ENCODE results near the gene MMD2.
"Not testable (repeated sequence)": the region's sequence is repeated elsewhere in the genome, so short reads cannot be mapped to it uniquely, and the experiment has no call there.

Gene MMD2, protein sequence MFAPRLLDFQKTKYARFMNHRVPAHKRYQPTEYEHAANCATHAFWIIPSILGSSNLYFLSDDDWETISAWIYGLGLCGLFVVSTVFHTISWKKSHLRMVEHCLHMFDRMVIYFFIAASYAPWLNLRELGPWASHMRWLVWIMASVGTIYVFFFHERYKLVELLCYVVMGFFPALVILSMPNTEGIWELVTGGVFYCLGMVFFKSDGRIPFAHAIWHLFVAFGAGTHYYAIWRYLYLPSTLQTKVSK

DNA sequence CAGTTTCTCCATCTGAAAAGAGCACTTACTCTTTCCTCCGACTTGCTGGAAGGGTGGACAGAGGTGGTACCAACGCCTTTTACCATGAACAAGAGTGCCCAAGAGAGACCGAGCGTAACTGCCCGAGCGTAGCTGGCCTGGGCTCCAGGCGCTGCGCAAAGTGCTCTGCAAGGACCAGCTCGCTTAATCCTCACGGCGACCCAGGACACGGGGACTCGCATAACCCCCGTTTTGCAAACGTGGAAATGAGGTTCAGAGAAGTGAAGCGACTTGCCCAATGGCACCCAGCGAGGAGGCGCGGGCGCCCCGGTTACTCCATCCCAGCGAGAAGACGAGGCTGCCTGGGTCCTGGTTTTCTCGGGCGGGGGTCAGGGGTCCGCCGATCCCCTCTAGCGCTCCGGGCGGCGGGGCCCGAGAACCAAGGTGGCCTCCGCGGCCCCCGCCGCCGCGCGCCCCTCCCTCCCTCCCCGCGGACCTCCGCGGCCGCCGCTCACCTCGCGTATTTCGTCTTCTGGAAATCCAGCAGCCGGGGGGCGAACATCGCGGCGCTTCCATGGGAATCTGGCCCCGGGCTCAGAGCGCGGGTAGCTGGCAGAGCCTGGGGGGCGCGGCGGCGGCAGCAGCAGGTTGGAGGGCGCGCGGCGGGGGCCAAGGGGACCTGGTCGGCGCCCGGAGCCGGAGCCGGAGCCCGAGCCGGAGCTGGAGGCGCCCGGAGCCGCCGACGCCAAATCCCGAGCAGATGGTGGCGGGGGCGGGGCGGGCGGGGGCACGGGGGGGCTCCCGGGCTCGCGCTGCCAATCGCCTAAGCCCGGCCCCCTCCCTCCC is at the start of gene MMD2:
Gene MMD2, minus strand, starts transcription at position 711 of the 825 bp plus-strand sequence. Its CDS starts 170 bp downstream, at position 541.
- DNase-seq, result no peak

DNA sequence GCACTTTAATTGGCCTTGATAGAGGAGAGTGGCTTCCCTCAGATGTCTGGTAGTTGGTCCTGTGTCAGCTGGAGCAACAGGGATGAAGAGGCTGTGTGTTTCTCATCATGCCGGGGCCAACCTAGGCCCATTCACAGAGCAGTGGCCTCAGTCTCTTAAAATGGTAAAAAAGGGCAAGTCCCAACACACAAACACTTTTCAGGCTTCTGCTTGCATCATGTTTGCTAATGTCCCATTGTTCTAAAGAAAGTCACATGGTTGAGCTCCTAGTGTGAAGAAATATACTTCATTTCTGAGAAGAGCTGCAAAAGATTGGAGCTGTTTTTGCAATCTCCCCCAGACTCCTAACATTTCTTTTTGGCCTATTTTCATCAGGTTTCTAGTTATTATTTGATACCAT is 46.1 kb upstream of the MMD2 start:
- DNase-seq, result no peak

DNA sequence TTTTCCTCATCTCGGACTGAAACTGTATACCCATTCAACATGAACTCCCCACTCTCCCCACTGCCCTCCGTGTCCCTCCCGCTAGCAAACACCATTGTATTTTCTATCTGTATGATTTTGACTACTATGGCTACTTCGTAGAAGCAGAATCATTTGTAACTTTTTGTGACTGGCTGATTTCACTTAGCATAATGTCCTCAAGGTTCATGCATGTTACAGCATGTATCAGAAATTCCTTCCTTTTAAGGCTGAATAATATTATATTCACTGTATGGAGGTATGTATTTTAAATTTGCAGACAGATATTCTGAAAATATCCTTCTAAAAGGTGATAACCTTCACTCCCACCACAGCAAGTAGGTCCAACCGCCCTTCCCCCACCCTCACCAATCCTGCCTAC is 42.9 kb upstream of the MMD2 start:
- no peak for DNase-seq

DNA sequence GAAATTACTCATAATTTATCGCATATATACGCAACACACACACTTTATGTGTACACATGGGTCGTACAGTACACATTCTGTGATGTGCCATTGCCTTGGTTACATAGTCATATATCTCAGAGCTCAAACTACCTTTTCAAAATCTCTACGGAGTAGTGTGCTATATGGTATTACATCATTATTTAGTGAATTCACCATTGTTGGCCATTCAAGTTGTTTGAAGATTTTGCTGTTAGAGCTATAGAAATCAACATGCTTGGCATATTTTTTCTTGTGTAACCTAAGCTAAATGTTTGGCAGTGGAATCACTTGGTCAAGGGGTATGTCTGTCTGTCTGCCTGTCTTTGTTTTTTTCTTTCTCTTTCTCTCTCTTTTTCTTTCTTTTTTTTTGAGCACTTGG is 42.0 kb upstream of the MMD2 start:
- no peak for DNase-seq

DNA sequence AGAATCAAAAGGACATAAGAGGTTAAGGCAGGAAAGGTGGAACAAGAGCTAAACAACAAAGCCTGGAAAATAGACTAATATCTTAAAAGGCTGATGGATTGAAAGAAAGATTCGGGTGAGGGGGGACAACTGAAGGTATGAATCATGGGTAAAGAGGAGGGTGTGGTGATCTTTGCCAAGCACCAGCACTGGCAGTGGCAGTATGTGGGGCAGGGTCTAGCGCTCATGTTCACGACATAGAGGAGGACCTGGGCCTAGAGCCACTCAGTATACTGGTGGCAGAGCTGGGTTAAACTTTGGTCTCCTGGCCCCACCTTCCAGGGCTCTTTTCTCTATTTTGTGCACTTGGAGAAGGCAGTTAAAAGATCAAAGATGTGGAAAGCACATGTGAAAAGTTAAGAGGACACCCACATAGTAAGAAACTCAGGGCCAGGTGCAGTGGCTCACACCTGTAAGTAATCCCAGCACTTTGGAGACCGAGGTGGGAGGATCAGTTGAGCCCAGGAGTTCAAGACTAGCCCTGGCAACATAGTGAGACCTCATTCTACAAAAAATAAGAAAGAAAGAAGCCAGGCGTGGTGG is 40.5 kb upstream of the MMD2 start:
- no peak for DNase-seq

DNA sequence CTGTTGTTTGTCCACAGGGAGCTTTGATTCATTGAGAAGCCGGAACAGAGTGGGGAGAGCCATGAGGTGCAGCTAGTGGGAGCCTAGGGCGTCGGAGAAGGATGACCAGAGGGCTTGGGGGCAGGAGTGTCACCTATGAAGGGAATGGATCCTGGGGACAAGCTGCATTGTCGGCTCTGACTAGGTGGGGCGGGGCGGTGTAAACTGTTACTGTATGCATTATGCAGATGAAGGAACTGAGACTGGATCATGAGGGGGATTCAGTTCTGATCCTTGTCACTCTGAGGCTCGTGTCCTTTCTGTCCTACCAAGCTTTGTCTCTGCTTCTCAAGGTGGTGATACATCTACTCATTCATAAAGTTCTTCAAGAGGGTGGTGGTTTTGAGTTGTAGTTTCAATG is 39.9 kb upstream of the MMD2 start:
- DNase-seq, result no peak

DNA sequence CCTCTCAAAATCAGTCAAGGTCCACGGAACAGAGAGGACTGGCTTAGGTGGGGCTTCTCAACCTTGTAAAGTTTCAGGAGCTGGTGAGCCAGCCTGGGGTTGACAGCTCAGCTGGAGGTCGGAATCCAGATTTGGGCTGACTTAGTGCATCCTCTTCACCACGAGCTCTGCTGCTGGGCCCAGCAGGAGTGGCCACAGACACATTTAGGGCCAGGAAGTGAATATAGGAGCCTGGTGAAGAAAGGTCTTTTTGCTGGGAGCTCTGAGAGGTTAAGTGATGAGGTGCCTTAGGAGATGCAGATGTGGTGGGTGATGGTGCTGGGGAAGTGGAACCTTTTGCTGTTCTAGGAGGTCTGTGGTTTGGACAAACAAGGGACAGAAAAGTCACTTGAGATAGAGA is 39.3 kb upstream of the MMD2 start:
- DNase-seq, result no peak

DNA sequence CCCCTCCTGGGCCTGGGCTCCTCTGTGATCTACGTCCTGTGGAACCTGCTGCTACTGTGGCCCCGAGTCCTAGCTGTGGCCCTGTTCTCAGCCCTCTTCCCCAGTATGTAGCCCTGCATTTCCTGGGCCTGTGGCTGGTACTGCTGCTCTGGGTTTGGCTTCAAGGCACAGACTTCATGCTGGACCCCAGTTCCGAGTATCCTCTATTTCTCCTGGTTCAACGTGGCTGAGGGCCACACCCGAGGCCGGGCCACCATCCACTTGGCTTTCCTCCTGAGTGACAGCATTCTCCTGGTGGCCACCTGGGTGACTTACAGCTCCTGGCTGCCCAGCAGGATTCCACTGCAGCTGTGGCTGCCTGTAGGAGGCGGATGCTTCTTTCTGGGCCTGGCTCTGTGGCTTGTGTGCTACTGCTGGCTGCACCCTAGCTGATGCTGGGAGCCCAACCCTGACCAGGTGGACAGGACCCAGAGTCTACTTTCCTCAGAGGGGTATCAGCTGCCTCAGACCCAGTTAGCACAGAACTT is 37.8 kb upstream of the MMD2 start:
- no peak for DNase-seq

DNA sequence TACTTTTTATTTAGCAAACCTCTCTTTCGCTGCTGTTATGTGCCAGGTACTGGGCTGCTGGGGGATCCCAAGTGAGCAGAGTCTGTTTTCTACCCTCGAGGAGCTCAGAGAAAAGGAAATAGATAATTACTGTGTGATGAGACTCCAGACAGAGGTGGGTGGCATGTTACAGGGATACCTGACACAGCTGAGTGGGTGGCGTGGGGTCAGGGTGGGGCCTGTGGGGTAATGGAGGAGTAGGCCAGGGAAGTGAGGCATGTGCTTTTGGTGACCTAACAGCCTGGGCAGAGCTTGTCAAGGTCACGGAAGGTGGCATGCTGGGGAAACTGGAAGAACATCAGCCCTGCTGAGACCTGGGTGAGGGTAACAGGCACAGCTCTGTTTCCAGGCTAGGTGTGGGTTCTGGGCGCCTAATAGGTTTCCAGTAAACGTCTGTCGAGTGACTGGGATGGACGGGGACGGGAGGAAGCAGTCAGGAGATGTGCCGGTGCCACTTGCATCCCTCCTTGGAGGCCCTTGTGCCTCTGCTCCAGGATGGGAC is 36.5 kb upstream of the MMD2 start:
- DNase-seq, result no peak

DNA sequence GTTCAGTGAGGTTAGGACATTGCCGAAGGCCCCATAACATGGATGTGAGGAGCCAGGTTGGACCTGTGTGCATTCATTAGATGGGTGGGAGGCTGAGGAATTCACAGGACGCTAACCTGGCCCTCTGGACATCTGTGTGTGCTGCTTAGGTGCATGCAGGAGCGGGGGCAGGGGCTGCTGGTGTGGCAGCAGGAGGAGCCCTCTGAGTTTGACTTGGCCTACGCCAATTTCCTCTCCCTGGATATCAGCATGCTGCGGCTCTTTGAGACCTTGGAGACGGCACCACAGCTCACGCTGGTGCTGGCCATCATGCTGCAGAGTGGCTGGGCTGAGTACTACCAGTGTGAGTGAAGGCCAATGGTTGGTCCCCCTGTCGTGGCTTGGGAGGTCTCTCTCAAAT is 34.5 kb upstream of the MMD2 start:
- DNase-seq, result no peak

DNA sequence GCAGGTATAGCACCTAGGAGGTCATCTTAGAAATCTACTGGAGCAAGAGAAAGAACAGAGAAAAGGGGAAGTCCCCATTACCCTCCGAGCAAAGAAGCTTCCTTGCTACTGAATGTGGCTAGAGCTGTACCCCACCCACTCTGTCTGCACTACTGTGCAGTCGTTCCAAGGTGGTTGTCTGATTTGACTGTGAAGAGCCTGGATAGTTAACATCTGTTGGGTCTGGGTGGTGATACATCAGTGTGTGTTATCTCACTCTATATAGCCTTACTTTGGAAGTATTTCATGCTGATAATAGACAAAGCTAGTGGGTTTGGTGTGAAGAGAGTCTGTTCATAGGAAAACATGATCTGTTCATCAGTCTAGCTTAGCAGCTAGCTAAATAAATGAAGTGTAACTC is 23.8 kb upstream of the MMD2 start:
- DNase-seq, result not testable (repeated sequence)

DNA sequence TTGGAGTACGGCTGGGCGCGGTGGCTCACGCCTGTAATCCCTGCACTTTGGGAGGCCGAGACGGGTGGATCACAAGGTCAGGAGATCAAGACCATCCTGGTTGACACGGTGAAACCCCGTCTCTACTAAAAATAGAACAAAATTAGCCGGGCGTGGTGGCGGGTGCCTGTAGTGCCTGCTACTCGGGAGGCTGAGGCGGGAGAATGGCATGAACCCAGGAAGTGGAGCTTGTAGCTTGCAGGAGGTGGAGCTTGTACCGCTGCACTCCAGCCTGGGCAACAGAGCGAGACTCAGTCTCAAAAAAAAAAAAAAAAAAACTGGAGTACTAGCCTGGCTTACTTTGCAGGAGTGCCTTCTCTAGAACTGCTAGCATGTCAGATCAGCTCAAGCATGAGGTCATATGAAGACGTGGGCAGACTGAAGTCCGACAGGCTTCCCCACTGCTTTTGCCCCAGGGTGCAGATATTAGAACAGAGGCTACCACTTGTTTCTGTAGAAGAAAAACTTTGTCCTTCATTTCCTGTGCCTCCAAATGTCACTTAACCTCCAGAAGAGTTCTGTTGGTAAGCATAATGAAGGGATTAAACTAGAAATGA is 22.4 kb upstream of the MMD2 start:
- not testable (repeated sequence) for DNase-seq

DNA sequence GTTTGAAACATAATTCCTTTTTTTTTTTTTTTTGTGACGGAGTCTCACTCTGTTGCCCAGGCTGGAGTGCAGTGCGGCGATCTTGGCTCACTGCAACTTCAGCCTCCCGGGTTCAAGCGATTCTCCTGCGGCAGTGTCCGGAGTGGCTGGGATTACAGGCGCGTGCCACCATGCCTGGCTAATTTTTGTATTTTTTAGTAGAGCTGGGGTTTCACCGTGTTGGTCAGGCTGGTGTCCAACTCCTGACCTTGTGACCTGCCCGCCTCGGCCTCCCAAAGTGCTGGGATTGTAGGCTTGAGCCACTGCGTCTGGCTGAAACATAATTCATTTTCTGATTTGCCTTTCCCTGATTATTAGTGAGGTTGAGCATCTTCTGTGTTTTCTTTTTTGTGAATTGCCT is 16.6 kb upstream of the MMD2 start:
- DNase-seq, result not testable (repeated sequence)

DNA sequence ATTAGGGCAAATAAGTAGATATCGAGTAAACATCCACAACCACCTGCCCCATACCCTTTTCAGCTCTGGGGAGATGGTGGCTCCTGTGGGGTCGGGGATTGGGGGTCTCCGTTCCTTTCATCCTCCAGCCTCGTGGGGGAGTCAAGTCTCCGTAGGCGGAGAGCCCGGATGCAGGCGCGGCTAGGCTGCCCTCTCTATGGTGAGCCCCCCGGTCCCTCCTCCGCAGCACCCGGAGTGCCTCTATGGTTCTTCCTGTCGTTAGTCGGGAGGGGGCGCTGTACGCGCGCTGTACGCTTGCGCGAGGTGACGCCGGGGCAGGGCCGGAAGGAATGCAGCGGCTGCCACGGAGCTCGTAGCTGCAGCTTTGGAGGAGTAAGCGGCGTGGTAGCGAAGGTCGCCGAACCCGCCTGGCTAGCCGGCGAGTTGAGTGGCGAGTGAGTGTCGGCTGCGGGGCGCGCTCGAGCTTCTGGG is 14.8 kb upstream of the MMD2 start:
- DNase-seq, result peak; percentile 96

DNA sequence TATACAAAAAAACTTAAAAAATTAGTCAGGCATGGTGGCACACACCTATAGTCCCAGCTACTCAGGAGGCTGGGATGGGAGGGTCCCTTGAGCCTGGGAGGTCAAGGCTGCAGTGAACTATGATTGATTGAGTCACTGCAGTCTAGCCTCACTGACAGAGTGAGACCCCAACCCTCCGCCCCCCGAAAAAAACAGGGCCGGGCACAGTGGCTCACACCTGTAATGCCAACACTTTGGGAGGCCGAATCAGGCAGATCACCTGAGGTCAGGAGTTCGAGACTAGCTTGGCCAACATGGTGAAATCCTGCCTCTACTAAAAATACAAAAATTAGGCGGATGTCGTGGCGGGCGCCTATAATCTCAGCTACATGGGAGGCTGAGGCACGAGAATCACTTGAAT is 13.5 kb upstream of the MMD2 start:
- not testable (repeated sequence) for DNase-seq

DNA sequence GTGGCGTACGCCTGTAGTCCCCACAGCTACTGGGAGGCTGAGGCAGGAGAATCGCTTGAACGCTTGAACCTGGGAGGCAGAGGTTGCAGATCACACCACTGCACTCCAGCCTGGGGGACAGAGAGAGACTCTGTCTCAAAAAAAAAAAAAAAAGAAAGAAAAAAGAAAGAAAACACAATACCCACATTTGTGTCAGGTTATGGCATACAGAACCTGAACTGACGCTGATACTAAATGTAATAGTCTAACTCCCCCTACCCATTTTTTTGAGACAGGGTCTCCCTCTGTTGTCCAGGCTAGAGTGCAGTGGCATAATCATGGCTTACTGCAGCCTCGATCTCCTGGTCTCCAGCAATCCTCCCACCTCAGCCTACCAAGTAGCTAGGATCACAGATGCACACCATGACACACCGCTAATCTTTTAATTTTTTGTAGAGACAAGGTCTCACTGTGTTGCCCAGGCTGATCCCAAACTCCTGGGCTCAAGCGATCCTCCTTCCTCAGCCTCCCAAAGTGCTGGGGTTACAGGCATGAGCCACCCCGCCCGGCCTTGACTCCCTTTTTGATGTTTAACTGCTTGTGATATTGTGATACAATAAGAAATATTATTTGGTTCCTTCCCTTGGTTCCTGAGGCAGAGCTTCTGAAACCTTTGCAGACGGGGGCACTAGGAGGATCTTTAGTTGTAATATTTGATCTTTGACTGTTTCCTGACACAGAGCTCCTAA is 6.5 kb upstream of the MMD2 start:
- no peak for DNase-seq

DNA sequence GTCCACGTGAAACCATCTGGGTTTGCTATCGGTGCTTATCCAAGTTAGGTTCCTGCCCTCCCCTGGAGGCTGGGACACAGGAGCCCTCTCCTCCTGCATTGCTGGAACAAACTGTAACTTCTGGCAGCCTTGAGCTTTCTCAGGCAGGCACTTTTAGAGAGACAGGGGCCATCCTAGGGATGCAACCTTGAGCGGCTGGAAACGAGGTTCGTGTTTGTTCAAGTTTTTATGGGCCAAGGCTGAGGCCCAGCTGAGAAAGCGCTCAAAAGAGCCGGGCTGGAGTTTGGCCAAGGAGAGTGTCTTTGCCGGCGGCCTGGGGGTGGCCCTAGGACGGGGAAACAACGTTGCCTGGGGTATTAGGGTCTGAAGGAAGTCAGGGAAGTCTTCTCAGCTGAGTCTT is 5.5 kb upstream of the MMD2 start:
- no peak for DNase-seq

DNA sequence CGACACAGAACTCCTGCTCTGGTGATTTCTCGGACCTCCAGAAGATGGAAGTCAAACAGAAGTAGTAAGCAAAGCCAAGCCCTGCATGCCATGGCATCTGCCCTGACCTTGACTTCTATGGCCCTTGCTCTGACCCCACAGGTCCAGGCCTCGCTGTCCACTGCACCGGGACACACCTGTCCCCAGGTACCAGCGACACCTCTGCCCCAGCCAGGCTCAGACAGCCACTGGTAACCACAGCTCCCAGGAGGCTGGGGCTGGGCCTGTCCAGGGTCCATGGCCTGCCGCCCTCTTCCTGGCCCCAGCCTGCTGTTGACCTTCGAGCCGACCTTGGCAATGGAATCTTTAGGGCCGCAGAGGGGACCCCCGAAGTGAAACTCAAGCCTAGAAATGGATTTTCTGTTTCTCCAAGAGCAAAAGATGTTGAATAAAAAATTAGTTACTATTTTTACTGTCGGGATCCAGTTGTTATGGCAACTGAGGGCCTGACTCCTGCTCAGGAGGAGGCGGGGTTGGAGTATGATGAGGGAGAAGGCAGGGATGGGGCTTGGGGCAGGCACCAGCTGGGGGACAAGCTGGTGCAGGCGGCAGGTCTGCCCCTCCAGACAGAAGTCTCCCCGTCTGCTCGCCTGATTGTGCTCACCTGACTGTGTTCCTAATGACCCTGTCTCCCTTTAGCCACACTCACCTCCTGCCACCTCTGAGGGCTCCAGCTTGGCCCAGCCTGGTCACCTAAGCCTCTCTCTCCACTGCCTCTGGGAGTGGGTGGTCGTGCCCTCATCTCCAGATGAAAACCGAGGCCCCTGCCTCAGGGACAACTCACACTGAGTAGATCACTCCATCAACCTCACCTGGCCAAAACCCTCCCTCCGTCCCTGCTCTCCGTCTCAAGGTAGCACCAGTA is 4.1 kb upstream of the MMD2 start:
- DNase-seq, result no peak

DNA sequence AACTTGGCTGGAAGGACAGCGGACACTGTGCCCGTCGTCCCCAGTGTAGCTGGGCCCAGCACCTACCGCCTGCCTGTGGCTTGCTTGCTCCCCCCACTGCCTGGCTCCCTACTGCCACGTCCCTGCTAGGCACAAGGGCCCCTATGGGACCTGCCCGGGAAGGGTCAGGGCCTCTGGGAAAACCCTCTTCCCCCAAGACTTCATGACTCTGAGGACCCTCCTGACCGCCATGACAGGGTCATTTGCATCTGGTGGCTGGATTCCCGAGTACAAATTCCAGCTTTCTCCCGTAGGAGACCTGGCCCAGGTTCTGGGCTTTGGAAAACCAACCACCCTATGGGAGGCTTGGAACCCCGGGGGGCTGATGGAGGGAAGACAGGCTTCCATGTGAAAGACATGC is 1.4 kb upstream of the MMD2 start:
- no peak for DNase-seq

DNA sequence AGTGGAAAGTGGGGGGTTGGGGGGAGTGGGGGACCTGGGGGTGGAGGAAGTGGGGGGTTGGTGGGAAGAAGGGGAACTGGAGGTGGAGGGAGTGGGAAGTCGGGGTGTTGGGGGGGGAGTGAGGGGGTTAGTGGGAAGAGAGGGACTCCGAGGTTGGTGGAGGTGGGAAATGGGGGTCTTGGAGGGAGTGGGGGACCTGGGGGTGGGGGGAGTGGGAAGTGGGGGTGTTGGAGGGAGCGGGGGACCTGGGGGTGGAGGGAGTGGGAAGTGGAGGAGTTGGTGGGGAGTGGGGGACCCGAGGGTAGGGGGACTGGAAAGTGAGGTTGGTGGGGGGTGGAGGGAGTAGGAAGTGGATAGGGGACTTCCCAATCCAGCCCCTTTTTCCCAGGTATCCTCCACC is 906 bp upstream of the MMD2 start:
- no peak for DNase-seq

DNA sequence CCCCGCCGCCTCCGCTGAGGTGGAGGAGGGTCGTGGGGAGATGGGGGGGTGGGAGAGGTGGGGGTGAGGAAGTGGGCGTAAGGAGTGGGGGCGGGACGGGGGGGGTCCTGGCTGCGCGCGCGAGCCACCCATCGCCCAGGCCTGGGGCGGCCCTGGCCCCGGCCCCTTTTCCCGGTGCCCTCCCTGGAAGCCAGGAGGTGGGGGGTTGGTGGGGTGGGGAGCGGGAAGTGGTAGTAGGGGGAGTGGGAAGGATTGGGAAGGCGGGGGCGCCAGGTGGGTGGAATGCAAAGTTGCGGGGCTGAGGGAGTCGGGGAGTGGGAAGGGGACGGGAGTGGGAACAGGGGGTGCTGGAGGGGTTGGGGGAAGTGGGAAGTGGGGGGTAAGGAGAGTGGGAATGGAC is 319 bp upstream of the MMD2 start:
- DNase-seq, result no peak

All from activated CD4-positive, CD25-positive, alpha-beta regulatory T cell treated with anti-CD3 and anti-CD28 coated beads, Interleukin-2, amount 50 U/mL, for 72 hours (primary cell).